GM10847 (cell line): ENCODE results near the gene EFNA5.

Source experiments
- POLR2A ChIP-seq: IDR thresholded peaks from 2 replicates; pipeline ENCODE4 v1.6.1; 2011; ENCODE audit not compliant: insufficient read length; ENCODE audit errors: extremely low read depth

Gene EFNA5

GRCh38 chr5:107470295-107470582 lies 200.5 kb downstream of the EFNA5 start:
- TF ChIP-seq POLR2A, result no peak

- no peak for TF ChIP-seq POLR2A
Measured at GRCh38 chr5:107469485-107470294, 201.0 kb downstream of the EFNA5 start.

- no peak for TF ChIP-seq POLR2A
Measured at GRCh38 chr5:107469064-107469463, 201.7 kb downstream of the EFNA5 start.

GRCh38 chr5:107468276-107468675 lies 202.5 kb downstream of the EFNA5 start:
- no peak for TF ChIP-seq POLR2A

- TF ChIP-seq POLR2A, result no peak
Measured at GRCh38 chr5:107467137-107467932, 203.4 kb downstream of the EFNA5 start.

- TF ChIP-seq POLR2A, result no peak
Measured at GRCh38 chr5:107466233-107466769, 204.4 kb downstream of the EFNA5 start.

GRCh38 chr5:107464876-107465275 lies 205.9 kb downstream of the EFNA5 start:
- TF ChIP-seq POLR2A, result no peak

- TF ChIP-seq POLR2A, result no peak
Measured at GRCh38 chr5:107464416-107464815, 206.3 kb downstream of the EFNA5 start.

- no peak for TF ChIP-seq POLR2A
Measured at GRCh38 chr5:107463731-107464130, 207.0 kb downstream of the EFNA5 start.

- no peak for TF ChIP-seq POLR2A
Measured at GRCh38 chr5:107461770-107462169, 209.0 kb downstream of the EFNA5 start.

- TF ChIP-seq POLR2A, result no peak
Measured at GRCh38 chr5:107460789-107461188, 209.9 kb downstream of the EFNA5 start.

- no peak for TF ChIP-seq POLR2A
Measured at GRCh38 chr5:107459605-107460004, 211.1 kb downstream of the EFNA5 start.

- no peak for TF ChIP-seq POLR2A
Measured at GRCh38 chr5:107458322-107458721, 212.4 kb downstream of the EFNA5 start.

GRCh38 chr5:107457881-107458280 lies 212.9 kb downstream of the EFNA5 start:
- no peak for TF ChIP-seq POLR2A

- TF ChIP-seq POLR2A, result no peak
Measured at GRCh38 chr5:107457138-107457537, 213.6 kb downstream of the EFNA5 start.

GRCh38 chr5:107456281-107456715 lies 214.4 kb downstream of the EFNA5 start:
- TF ChIP-seq POLR2A, result no peak

- TF ChIP-seq POLR2A, result no peak
Measured at GRCh38 chr5:107455111-107455544, 215.6 kb downstream of the EFNA5 start.

GRCh38 chr5:107451028-107451427 lies 219.7 kb downstream of the EFNA5 start:
- TF ChIP-seq POLR2A, result no peak
